ENCODE data around the gene POLR2A. TPM values are rescaled to one million over a fixed set of nuclear protein-coding genes. Genes with fewer than 3 reads are reported as not detected.

Gene POLR2A
- total and polyA plus RNA-seq, 10 of the 15 experiments (the other 5 are each of a cell fraction or from before 2014, with no cell fraction given): 1.7 to 121 (median 33.4) TPM

- TF ChIP-seq, protein P1, sequence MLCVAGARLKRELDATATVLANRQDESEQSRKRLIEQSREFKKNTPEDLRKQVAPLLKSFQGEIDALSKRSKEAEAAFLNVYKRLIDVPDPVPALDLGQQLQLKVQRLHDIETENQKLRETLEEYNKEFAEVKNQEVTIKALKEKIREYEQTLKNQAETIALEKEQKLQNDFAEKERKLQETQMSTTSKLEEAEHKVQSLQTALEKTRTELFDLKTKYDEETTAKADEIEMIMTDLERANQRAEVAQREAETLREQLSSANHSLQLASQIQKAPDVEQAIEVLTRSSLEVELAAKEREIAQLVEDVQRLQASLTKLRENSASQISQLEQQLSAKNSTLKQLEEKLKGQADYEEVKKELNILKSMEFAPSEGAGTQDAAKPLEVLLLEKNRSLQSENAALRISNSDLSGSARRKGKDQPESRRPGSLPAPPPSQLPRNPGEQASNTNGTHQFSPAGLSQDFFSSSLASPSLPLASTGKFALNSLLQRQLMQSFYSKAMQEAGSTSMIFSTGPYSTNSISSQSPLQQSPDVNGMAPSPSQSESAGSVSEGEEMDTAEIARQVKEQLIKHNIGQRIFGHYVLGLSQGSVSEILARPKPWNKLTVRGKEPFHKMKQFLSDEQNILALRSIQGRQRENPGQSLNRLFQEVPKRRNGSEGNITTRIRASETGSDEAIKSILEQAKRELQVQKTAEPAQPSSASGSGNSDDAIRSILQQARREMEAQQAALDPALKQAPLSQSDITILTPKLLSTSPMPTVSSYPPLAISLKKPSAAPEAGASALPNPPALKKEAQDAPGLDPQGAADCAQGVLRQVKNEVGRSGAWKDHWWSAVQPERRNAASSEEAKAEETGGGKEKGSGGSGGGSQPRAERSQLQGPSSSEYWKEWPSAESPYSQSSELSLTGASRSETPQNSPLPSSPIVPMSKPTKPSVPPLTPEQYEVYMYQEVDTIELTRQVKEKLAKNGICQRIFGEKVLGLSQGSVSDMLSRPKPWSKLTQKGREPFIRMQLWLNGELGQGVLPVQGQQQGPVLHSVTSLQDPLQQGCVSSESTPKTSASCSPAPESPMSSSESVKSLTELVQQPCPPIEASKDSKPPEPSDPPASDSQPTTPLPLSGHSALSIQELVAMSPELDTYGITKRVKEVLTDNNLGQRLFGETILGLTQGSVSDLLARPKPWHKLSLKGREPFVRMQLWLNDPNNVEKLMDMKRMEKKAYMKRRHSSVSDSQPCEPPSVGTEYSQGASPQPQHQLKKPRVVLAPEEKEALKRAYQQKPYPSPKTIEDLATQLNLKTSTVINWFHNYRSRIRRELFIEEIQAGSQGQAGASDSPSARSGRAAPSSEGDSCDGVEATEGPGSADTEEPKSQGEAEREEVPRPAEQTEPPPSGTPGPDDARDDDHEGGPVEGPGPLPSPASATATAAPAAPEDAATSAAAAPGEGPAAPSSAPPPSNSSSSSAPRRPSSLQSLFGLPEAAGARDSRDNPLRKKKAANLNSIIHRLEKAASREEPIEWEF (IDR thresholded peaks at IDR 0.05; ENCODE audit: insufficient replicate concordance, low read depth, low read length): no peak
Measured at GRCh38 chr17:7476951-7477350, 7.2 kb upstream of the POLR2A start (continued).

GRCh38 chr17:7477392-7478275 is 6.5 kb upstream of the POLR2A start:
- Histone ChIP-seq H3K27me3 (replicated peaks in 1 of 2; ENCODE audit: control insufficient read depth in 2 of 2, insufficient read depth in 2 of 2, low read length in 1 of 2) (no peaks in the 10 kb centered on the region), H3K36me3 (ENCODE audit: control insufficient read depth in 2 of 2, insufficient read depth in 2 of 2, low read length in 1 of 2) (no peaks in the 10 kb centered on the region), H3K9me3 (replicated peaks; ENCODE audit: control insufficient read depth, insufficient read depth, low read length) (no peaks in the 10 kb centered on the region), H3K79me2 (ENCODE audit: control insufficient read depth, insufficient read depth, low read length) (peaks cover 31% of the 10 kb centered on the region), H3K4me1 (ENCODE audit: control insufficient read depth, insufficient read depth, low read length) (peaks cover 11% of the 10 kb centered on the region), H3K27ac (ENCODE audit: control insufficient read depth, insufficient read depth) (no peak overlapping the region; the same call in 1 of the 2 replicates), H4K20me1 (ENCODE audit: control insufficient read depth, insufficient read depth) (peaks cover 2% of the 10 kb centered on the region; the same call in 1 of the 2 replicates), H3K4me3 (peak overlapping the region; percentile 89), H3K4me2 (ENCODE audit: control insufficient read depth, insufficient read depth) (peak overlapping the region; percentile 87), H2AFZ (ENCODE audit: control insufficient read depth, low read depth, low read length) (no peak overlapping the region), H3K9ac (ENCODE audit: control insufficient read depth, insufficient read depth, low read length) (no peak overlapping the region)
- in situ Hi-C loops (cut with MboI): no loop called here
- RAD21 ChIA-PET (ENCODE audit: unreplicated experiment): interaction anchor here (1.1 to 1.2 kb wide), 2 partner anchors 11 to 38 kb away, joined by 3 to 4 read pairs; no protein-coding TSS in a partner anchor
- POLR2A ChIA-PET: interaction anchor here (0.5 to 3.2 kb wide), 7 partner anchors 8 to 391 kb away, joined by 3 to 18 read pairs (median 7); partner anchors contain the start of genes TMEM102 and TMEM256
- TF ChIP-seq HDGF (IDR thresholded peaks at IDR 0.05) (peak; percentile 18; the same call in 1 of the 2 replicates), CREM (IDR thresholded peaks at IDR 0.05; ENCODE audit: low read depth) (no peak), KDM1A (IDR thresholded peaks at IDR 0.05; ENCODE audit: borderline replicate concordance) (no peak), POLR2A (IDR thresholded peaks at IDR 0.05; ENCODE audit: low read depth, low read length) (0 out of 2 replicates have a peak, but pooled peaks have one; percentile 27), SUPT20H (IDR thresholded peaks at IDR 0.05; ENCODE audit: borderline replicate concordance, control insufficient read depth, low read depth, low read length) (no peak)
- TF ChIP-seq, protein P2, sequence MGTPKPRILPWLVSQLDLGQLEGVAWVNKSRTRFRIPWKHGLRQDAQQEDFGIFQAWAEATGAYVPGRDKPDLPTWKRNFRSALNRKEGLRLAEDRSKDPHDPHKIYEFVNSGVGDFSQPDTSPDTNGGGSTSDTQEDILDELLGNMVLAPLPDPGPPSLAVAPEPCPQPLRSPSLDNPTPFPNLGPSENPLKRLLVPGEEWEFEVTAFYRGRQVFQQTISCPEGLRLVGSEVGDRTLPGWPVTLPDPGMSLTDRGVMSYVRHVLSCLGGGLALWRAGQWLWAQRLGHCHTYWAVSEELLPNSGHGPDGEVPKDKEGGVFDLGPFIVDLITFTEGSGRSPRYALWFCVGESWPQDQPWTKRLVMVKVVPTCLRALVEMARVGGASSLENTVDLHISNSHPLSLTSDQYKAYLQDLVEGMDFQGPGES (IDR thresholded peaks at IDR 0.05): no peak
- no peak for ATAC-seq
- DNase-seq (ENCODE audit: low read depth, low spot score): no peak
- intact Hi-C loops (cut with micrococcal nuclease; ENCODE audit: unreplicated experiment): no loop called here
- SMC1A ChIA-PET (ENCODE audit: uncharacterized antibody, unreplicated experiment): interaction anchor here (2.0 kb wide), 1 partner anchor 25 kb away, joined by 4 read pairs; no protein-coding TSS in a partner anchor
- 80% methylated on average over 26 of the region's 26 CpGs for WGBS (ENCODE audit: insufficient coverage, insufficient replicate concordance, low lambda C conversion rate, missing lambda C conversion rate)
- FAIRE-seq: no peak
- CTCF ChIA-PET: interaction anchor here (1.1 to 6.2 kb wide), 4 partner anchors 10 to 122 kb away, joined by 3 to 17 read pairs (median 7); partner anchors contain the start of genes SENP3 and TMEM102
- no TSS peak for BruUV-seq (replicated peaks)

Data from GM12878 (cell line).